T-helper 17 cell (primary cell): ENCODE results near the gene CWF19L1. TPM values are rescaled to one million over a fixed set of nuclear protein-coding genes. Genes with fewer than 3 reads are reported as not detected.
"Not testable (repeated sequence)": the region's sequence is repeated elsewhere in the genome, so short reads cannot be mapped to it uniquely, and the experiment has no call there.

Experiments
- ATAC-seq: fragments of 150-1000 bp; cut with Tn5 transposase; 2 replicates; pipeline ENCODE4 v1.10.0; 2021; ENCODE audit warnings: mild to moderate bottlenecking, moderate library complexity
- DNase-seq, 3 donors: peaks; one replicate each; pipeline versions ENCODE4 v3.0.0 to v3.0.0-alpha.2; 2020 to 2021
- H3K9me3 ChIP-seq: one replicate; pipeline ENCODE4 v1.7.0; 2013; ENCODE audit warnings: low read length, mild to moderate bottlenecking; ENCODE audit not compliant: control insufficient read depth, poor library complexity, severe bottlenecking
- H3K27ac Mint-ChIP-seq: one replicate; pipeline ENCODE4 v1.8.0; 2022; ENCODE audit warnings: mild to moderate bottlenecking, moderate library complexity, mixed read lengths
- H3K27me3 Mint-ChIP-seq: one replicate; pipeline ENCODE4 v1.8.0; 2022; ENCODE audit warnings: mixed read lengths
- H3K36me3 Mint-ChIP-seq: one replicate; pipeline ENCODE4 v1.8.0; 2022; ENCODE audit warnings: low read depth, mixed read lengths
- H3K4me1 Mint-ChIP-seq: one replicate; pipeline ENCODE4 v1.8.0; 2022; ENCODE audit warnings: mild to moderate bottlenecking, mixed read lengths
- H3K4me3 Mint-ChIP-seq: one replicate; pipeline ENCODE4 v1.8.0; 2022; ENCODE audit warnings: mild to moderate bottlenecking, moderate library complexity, mixed read lengths
- total RNA-seq, 4 donors: library from RNA in 2 of 4; stranded (reverse) in 2 of 4; gene quantifications; one replicate each; pipeline ENCODE4 v1.2.3 and lab custom pipeline; 2022 to 2026

CWF19L1 gene
- total RNA-seq (10 to 100 TPM; 41.4 to 52.1 TPM), total RNA-seq (lab: John Stamatoyannopoulos, UW) (53.7 to 64.2 reads per million in 2 donors)

GRCh38 chr10:100267239-100268104, at the start of gene CWF19L1:
TSS of gene CWF19L1 (minus strand) at chr10:100267638. CDS start at chr10:100267593, 45 bp downstream.
- Mint-ChIP-seq H3K27ac (peak within 1 kb of the TSS; percentile 99), H3K4me1 (peaks cover 22% of the 10 kb centered on the region), H3K4me3 (peak within 1 kb of the TSS; percentile 100), H3K36me3 (peaks cover 3% of the 10 kb centered on the region), H3K27me3 (no peaks in the 10 kb centered on the region)
- DNase-seq = peak; percentile 55 to 61 (median 58)
- no peaks in the 10 kb centered on the region for H3K9me3 ChIP-seq
- ATAC-seq = peak; percentile 91

DNA sequence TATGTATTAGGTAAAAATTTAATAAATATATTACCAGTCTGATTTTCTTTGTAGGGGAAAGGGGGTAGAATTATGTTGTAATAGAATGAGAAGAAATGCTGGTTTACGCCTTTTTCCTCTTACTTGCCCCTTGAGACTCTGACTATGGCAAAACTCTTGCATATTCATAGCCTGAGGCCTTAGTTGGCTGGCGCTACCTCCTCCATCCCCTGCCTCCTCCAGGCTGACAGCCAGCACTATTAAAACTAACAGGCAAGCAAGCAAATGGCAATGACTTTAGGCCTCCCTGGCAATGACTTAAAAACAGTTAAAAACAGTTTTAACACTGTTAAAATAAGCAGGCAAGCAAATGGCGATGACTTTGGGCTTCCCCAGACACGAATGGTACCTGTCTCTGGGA, 48.2 kb upstream of the CWF19L1 start:
- peaks cover 5% of the 10 kb centered on the region for H3K36me3 Mint-ChIP-seq
- H3K27me3 Mint-ChIP-seq = peaks cover 72% of the 10 kb centered on the region
- H3K4me3 Mint-ChIP-seq = no peak overlapping the region

DNA sequence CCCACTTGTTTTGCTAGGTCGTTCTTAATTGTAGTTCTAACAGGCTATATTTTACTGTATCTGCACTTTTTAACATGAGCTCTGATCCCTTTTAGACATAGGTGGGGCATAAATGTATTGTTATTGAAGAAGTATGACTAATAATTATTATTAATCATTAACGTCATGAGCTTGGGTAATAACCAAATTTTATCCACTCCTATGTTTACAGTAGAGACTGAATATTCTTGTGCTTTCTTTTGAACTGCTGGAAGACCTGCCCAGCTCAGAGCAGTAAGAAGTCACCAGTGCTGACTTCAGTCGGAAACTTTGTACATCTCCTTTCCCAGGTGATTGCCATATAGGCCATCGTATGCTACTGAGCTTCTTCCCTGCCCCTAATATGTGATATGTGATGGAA, 43.9 kb upstream of the CWF19L1 start:
- DNase-seq (no peak), ATAC-seq (no peak)
- no peak overlapping the region for H3K4me3 Mint-ChIP-seq
- H3K27ac Mint-ChIP-seq = no peak overlapping the region
- no peaks in the 10 kb centered on the region for H3K9me3 ChIP-seq
- peaks cover 5% of the 10 kb centered on the region for H3K36me3 Mint-ChIP-seq
- H3K4me1 Mint-ChIP-seq = no peaks in the 10 kb centered on the region
- H3K27me3 Mint-ChIP-seq = peaks cover 70% of the 10 kb centered on the region

More for the DNA sequence above, 48.2 kb upstream of the CWF19L1 start:
- H3K4me1 Mint-ChIP-seq = no peaks in the 10 kb centered on the region
- no peak for ATAC-seq
- no peak overlapping the region for H3K27ac Mint-ChIP-seq
- H3K9me3 ChIP-seq = no peaks in the 10 kb centered on the region
- DNase-seq = no peak

GRCh38 chr10:100307684-100308083, 40.2 kb upstream of the CWF19L1 start:
- DNase-seq = no peak
- H3K9me3 ChIP-seq = no peaks in the 10 kb centered on the region
- no peak overlapping the region for H3K4me3 Mint-ChIP-seq
- H3K4me1 Mint-ChIP-seq = no peaks in the 10 kb centered on the region
- peaks cover 81% of the 10 kb centered on the region for H3K27me3 Mint-ChIP-seq
- ATAC-seq = no peak
- peaks cover 3% of the 10 kb centered on the region for H3K36me3 Mint-ChIP-seq
- no peak overlapping the region for H3K27ac Mint-ChIP-seq

DNA sequence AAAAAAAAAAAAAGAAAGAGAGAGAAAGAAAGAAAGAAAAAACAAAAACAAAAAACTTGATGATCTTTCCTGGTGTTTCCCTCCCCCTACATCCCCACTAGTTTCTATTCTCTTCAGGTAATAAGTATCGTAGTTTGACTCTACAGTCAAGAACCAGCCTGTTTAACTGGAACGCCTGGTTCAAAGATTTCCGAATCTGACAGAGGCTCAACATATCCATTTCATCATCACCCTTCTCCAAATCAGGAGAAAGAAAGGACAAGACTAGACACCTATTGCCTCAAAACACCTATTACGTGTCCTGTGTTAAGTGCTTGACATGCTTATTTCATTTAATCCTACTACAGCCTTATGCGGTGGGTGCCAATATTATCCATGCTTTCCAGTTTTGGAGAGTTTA, 39.4 kb upstream of the CWF19L1 start:
- H3K9me3 ChIP-seq = no peaks in the 10 kb centered on the region
- peaks cover 3% of the 10 kb centered on the region for H3K36me3 Mint-ChIP-seq
- H3K4me1 Mint-ChIP-seq = no peaks in the 10 kb centered on the region
- H3K27ac Mint-ChIP-seq = no peak overlapping the region
- no peak for ATAC-seq
- H3K4me3 Mint-ChIP-seq = no peak overlapping the region
- H3K27me3 Mint-ChIP-seq = peaks cover 78% of the 10 kb centered on the region
- no peak for DNase-seq

GRCh38 chr10:100304414-100304813, 37.0 kb upstream of the CWF19L1 start:
- Mint-ChIP-seq H3K4me3 (no peak overlapping the region), H3K4me1 (no peaks in the 10 kb centered on the region), H3K27me3 (peaks cover 81% of the 10 kb centered on the region), H3K27ac (no peak overlapping the region), H3K36me3 (no peaks in the 10 kb centered on the region)
- no peak for ATAC-seq
- DNase-seq = no peak
- H3K9me3 ChIP-seq = no peaks in the 10 kb centered on the region

DNA sequence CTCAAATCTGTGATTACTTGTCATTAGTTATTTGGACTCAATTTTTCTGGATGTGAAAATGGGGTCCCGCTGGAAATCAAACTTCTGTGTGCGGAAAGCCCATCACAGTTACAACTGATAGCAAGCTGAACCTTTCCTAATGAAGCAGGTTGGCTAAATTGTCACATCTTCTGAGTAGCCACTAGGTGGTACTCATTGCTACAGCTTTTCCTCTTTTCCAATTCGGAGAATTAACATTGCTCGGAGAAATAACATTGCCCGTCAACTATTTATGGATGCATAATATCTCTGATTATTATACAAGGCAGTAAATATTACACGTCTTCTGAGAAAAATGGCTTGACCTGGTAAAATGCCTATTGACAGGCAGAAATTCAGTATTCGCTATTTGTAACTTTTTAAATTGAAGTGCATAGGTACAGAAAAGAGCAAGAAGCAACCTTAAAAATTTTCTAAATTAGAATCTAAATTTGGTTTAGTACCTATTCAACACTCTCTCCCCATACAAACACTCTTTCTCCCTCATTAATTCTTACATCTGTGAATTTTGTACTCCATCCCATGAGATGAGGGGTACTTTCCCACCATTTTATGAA, 36.4 kb upstream of the CWF19L1 start:
- DNase-seq (no peak), ATAC-seq (no peak)
- Mint-ChIP-seq H3K4me1 (no peaks in the 10 kb centered on the region), H3K4me3 (no peak overlapping the region), H3K36me3 (no peaks in the 10 kb centered on the region), H3K27ac (no peak overlapping the region), H3K27me3 (peaks cover 82% of the 10 kb centered on the region)
- H3K9me3 ChIP-seq = no peaks in the 10 kb centered on the region

DNA sequence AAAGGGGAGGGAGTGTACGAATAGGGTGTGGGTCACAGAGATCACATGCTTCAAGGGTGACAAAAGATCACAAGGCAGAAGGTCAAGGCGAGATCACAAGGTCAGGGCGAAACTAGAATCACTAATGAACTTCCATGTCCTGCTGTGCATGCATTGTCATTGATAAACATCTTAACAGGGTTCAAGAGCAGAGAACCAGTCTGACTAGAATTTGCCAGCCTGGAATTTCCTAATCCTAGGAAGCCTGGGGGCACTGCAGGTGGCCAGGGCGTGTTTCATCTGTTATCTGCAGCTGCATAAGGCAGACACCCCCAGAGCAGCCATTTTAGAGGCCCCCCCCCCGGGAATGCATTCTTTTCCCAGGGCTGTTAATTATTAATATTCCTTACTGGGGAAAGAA, 33.7 kb upstream of the CWF19L1 start:
- peaks cover 79% of the 10 kb centered on the region for H3K27me3 Mint-ChIP-seq
- H3K4me1 Mint-ChIP-seq, H3K9me3 ChIP-seq: not testable (repeated sequence)

DNA sequence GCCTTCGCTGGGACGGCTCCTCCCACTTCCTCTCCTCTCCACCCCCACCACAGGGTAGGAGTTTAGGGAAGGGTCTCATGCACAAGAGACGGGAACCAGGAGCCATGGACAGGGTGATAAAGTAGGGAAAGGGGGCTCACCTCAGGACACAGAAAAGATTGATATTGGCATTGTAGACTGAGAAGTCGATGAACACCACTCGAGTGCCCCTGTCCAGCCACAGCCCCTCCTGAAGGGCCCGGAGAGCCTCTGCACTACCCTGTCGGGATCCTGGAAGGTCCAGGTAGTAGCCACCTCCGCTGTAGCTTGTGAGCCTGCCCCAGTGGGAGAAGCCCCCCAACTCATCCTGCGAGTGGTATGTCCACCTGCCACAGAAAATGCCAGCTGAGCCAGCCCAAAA, 29.8 kb upstream of the CWF19L1 start:
- no peaks in the 10 kb centered on the region for H3K9me3 ChIP-seq
- H3K27me3 Mint-ChIP-seq = peaks cover 73% of the 10 kb centered on the region
- peaks cover 7% of the 10 kb centered on the region for H3K4me1 Mint-ChIP-seq
- no peak for ATAC-seq
- no peak overlapping the region for H3K27ac Mint-ChIP-seq
- no peak overlapping the region for H3K4me3 Mint-ChIP-seq
- peaks cover 12% of the 10 kb centered on the region for H3K36me3 Mint-ChIP-seq
- no peak for DNase-seq

More for the DNA sequence above, 33.7 kb upstream of the CWF19L1 start:
- not testable (repeated sequence) for H3K4me3 Mint-ChIP-seq, ATAC-seq, H3K27ac Mint-ChIP-seq, H3K36me3 Mint-ChIP-seq, DNase-seq

GRCh38 chr10:100293066-100293465, 25.6 kb upstream of the CWF19L1 start:
- Mint-ChIP-seq H3K4me1 (peaks cover 8% of the 10 kb centered on the region), H3K27ac (no peak overlapping the region), H3K4me3 (no peak overlapping the region), H3K36me3 (peaks cover 12% of the 10 kb centered on the region), H3K27me3 (peaks cover 53% of the 10 kb centered on the region)
- DNase-seq (no peak), ATAC-seq (no peak)
- no peaks in the 10 kb centered on the region for H3K9me3 ChIP-seq

DNA sequence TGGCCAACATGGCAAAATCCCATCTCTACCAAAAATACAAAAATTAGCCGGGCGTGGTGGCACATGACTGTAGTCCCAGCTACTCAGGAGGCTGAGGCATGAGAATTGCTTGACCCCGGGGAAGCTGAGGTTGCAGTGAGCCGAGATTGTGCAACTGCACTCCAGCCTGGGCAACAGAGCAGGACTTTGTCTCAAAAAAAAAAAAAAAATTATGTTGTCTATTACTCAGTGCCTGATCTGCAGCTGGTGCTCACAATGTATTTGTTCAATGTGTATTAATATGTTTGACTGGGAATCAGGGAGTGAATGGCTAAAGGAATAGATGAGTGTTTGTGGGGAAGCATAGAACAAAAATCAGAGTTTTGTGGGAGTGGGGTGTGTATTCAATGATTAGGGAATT, 24.9 kb upstream of the CWF19L1 start:
- DNase-seq, ATAC-seq, H3K9me3 ChIP-seq, H3K27ac Mint-ChIP-seq, H3K4me3 Mint-ChIP-seq, H3K4me1 Mint-ChIP-seq: not testable (repeated sequence)
- H3K27me3 Mint-ChIP-seq = peaks cover 51% of the 10 kb centered on the region
- peaks cover 12% of the 10 kb centered on the region for H3K36me3 Mint-ChIP-seq

DNA sequence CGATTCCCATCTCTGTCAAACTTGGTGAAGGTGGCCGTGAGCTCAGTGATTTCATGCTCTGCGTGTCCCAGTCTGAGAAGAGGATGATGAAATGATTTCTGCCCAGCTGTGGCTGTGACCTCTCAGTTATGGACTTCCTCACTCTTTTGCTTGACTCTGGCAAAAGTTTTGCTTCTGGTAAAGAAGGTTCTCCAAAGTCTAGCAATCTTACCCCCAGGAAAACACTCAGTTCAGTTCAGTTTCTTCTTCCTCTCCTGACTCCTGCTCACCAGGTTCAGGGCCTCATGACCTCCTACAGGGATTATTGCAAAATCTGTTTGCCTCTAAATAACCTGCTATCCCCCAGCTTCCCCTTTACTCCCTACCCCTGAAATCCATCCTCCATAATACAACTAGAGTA, 23.9 kb upstream of the CWF19L1 start:
- Mint-ChIP-seq H3K36me3 (peaks cover 12% of the 10 kb centered on the region), H3K27me3 (peaks cover 43% of the 10 kb centered on the region), H3K27ac (no peak overlapping the region), H3K4me3 (no peak overlapping the region), H3K4me1 (peaks cover 15% of the 10 kb centered on the region)
- ATAC-seq = no peak
- no peaks in the 10 kb centered on the region for H3K9me3 ChIP-seq
- no peak for DNase-seq

DNA sequence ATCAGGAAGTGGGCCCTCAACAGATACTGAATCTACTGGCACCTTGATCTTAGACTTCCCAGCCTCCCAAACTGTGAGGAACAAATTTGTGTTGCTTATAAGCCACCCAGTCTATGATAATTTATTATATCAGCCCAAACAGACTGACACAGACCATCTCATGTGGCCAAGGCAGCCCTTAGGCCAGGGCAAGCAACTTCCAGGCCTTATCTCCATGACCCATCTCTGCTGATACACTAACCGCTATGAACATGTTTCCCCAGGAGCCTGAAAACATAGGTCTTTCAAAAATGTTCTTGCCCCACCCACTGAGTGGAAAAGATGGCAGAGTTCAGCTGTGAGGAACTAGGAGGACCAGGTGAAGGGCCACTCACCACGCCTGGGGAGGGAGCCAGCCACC, 22.2 kb upstream of the CWF19L1 start:
- peaks cover 31% of the 10 kb centered on the region for H3K27me3 Mint-ChIP-seq
- ATAC-seq (no peak), DNase-seq (no peak)
- no peaks in the 10 kb centered on the region for H3K9me3 ChIP-seq
- no peak overlapping the region for H3K27ac Mint-ChIP-seq
- H3K4me1 Mint-ChIP-seq = peaks cover 23% of the 10 kb centered on the region
- H3K36me3 Mint-ChIP-seq = peaks cover 8% of the 10 kb centered on the region
- H3K4me3 Mint-ChIP-seq = no peak overlapping the region
